Erythroblast (primary cell): ENCODE results near the gene SSTR4.

Source experiments
- GATA1 ChIP-seq: IDR thresholded peaks from 2 replicates; pipeline ENCODE4 v1.6.1; 2011; ENCODE audit warnings: low read depth, mild to moderate bottlenecking, control low read depth, low read length, moderate library complexity
- POLR2A ChIP-seq: IDR thresholded peaks from 2 replicates; pipeline ENCODE4 v1.6.1; 2011; ENCODE audit warnings: mild to moderate bottlenecking, low read length

DNA sequence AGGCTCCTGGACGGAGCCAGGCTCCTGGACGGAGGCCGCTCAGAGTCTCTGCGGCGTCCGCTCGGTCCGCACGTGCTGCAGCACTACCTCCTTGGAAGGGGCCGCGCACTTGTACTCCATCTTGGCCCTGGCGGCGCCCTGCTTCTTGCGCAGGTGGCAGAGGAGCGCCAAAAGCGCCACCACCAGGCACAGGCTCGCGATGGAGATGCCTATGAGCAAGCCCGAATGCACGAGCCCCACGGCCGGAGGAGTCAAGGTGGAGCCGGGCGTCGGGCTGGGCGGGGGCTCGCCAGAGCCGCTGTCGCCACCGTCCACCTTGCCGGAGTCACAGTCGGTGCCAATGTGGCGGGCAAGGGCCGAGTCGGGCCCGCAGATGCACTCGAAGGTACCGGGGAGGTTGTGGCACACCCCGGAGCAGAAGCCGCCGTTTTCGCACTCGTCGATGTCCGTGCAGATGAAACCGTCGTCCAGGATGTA is 12.7 kb downstream of the SSTR4 start:
- TF ChIP-seq POLR2A (no peak), GATA1 (no peak)
